Upper lobe of left lung (tissue), 6 donors: ENCODE results near the gene TSC22D1. TPM values are rescaled to one million over a fixed set of nuclear protein-coding genes. Genes with fewer than 3 reads are reported as not detected.
A peak's percentile ranks its signal among the peaks of the same experiment; 100 is the strongest.
"Not testable (repeated sequence)": the region's sequence is repeated elsewhere in the genome, so short reads cannot be mapped to it uniquely, and the experiment has no call there.

Experiments used
- ATAC-seq, 2 donors: fragments of 200-7000 bp; cut with Tn5 transposase; one replicate each; pipeline ENCODE4 v1.9.1; 2022; ENCODE audit warnings: mild to moderate bottlenecking in 2 of 2, moderate library complexity in 2 of 2; ENCODE audit not compliant: low FRiP score in 2 of 2
- DNase-seq, 2 donors: peaks; one replicate each; pipeline ENCODE4 v3.0.0-alpha.2; 2019 to 2020
- H3K27ac ChIP-seq, 4 donors: fragments of 200-600 bp; sonication (generic); one replicate each; pipeline ENCODE4 v1.5.1; 2016 to 2019
- H3K27me3 ChIP-seq, 4 donors: fragments of 200-600 bp; sonication (generic); one replicate each; pipeline ENCODE4 v1.5.1; 2017 to 2019
- H3K36me3 ChIP-seq, 4 donors: fragments of 200-600 bp; sonication (generic); one replicate each; pipeline ENCODE4 v1.5.1; 2016 to 2019
- H3K4me1 ChIP-seq, 4 donors: fragments of 200-600 bp; sonication (generic); one replicate each; pipeline ENCODE4 v1.5.1; 2018 to 2019
- H3K4me3 ChIP-seq, 4 donors: fragments of 200-600 bp; sonication (generic); one replicate each; pipeline ENCODE4 v1.5.1; 2017 to 2019; ENCODE audit warnings: mild to moderate bottlenecking in 2 of 4, moderate library complexity in 1 of 4
- H3K9me3 ChIP-seq, 4 donors: fragments of 200-600 bp; sonication (generic); one replicate each; pipeline ENCODE4 v1.5.1; 2018 to 2019
- EP300 ChIP-seq, 4 donors: sonication (generic); formaldehyde crosslinking; IDR thresholded peaks; one replicate each; pipeline ENCODE4 v1.5.1; 2017; ENCODE audit warnings: antibody characterized with exemption in 4 of 4, control low read depth in 2 of 4
- POLR2A ChIP-seq, 4 donors: fragments of 450-650 bp; IDR thresholded peaks; one replicate each; pipeline ENCODE4 v1.5.1; 2016 to 2017; ENCODE audit warnings: antibody characterized with exemption in 4 of 4, mild to moderate bottlenecking in 2 of 4
- POLR2AphosphoS5 ChIP-seq, 2 donors: sonication (generic); formaldehyde crosslinking; IDR thresholded peaks; one replicate each; pipeline ENCODE4 v1.5.1; 2017; ENCODE audit warnings: antibody characterized with exemption in 2 of 2
- WGBS, 2 donors: methylation state at CpG; one replicate each; pipeline ENCODE4 v1.1.5; 2017 to 2018; 5-methylcytosine and 5-hydroxymethylcytosine counted together
- total RNA-seq, 6 donors: library from RNA; depleted of rRNA in 4 of 6; stranded (reverse); fragments of >200 nt in 4 of 6; gene quantifications; one replicate each; pipeline versions ENCODE4 v1.1.0 to v1.2.1, GENCODE V29; 2016 to 2021
- TF ChIP-seq, protein P1 (sequence below), 6 experiments: fragments of 450-650 bp in 4 of 6; fragments of 200-600 bp in 2 of 6; sonication (generic) in 2 of 6; IDR thresholded peaks; one replicate each; pipeline ENCODE4 v1.5.1; 2016 to 2019; ENCODE audit warnings: antibody characterized with exemption in 6 of 6
- donor health status: DM: no; HTN: no; CAD: no; lungs with moderate emphysema.
- donor health status: DM: no; HTN: yes; CAD: no; lungs with severe emphysema.

Gene TSC22D1
- total RNA-seq, 6 donors from 2014 or later, result 66.0 to 158 (median 115) TPM

DNA sequence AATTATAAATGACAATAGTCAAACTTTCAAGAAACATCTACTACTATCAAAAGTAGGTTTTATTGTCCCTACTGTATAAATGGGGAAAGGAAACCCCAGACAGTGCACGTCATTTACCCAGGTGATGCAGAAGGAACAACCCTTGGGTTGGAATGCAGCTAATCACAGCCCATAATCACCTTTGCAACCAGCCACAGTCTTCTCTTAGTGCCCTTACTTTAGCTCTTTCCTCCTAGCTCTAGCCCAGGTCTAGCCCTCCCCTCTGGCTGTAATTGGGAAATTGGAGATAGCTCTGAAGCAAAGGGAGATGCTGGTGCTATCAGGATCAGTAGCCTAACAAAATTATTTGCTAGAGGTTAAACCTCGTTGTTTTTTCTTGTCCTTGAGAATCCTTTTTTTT, 25.5 kb upstream of the TSC22D1 start:
- WGBS, 2 donors, result 80 to 82% methylated on average over 2 of the region's 2 CpGs
- no peak for DNase-seq
- H3K4me1 ChIP-seq, result no peaks in the 10 kb centered on the region
- no peak for ATAC-seq
- no peaks in the 10 kb centered on the region for H3K9me3 ChIP-seq
- no peak overlapping the region for H3K27ac ChIP-seq
- TF ChIP-seq POLR2AphosphoS5 (IDR thresholded peaks at IDR 0.05), result no peak
- TF ChIP-seq EP300 (IDR thresholded peaks at IDR 0.05), result no peak
- TF ChIP-seq, protein P1, sequence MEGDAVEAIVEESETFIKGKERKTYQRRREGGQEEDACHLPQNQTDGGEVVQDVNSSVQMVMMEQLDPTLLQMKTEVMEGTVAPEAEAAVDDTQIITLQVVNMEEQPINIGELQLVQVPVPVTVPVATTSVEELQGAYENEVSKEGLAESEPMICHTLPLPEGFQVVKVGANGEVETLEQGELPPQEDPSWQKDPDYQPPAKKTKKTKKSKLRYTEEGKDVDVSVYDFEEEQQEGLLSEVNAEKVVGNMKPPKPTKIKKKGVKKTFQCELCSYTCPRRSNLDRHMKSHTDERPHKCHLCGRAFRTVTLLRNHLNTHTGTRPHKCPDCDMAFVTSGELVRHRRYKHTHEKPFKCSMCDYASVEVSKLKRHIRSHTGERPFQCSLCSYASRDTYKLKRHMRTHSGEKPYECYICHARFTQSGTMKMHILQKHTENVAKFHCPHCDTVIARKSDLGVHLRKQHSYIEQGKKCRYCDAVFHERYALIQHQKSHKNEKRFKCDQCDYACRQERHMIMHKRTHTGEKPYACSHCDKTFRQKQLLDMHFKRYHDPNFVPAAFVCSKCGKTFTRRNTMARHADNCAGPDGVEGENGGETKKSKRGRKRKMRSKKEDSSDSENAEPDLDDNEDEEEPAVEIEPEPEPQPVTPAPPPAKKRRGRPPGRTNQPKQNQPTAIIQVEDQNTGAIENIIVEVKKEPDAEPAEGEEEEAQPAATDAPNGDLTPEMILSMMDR (IDR thresholded peaks at IDR 0.05), result no peak
- TF ChIP-seq POLR2A (IDR thresholded peaks at IDR 0.05), result no peak
- no peak overlapping the region for H3K4me3 ChIP-seq
- no peaks in the 10 kb centered on the region for H3K27me3 ChIP-seq
- H3K36me3 ChIP-seq, result no peaks in the 10 kb centered on the region

DNA sequence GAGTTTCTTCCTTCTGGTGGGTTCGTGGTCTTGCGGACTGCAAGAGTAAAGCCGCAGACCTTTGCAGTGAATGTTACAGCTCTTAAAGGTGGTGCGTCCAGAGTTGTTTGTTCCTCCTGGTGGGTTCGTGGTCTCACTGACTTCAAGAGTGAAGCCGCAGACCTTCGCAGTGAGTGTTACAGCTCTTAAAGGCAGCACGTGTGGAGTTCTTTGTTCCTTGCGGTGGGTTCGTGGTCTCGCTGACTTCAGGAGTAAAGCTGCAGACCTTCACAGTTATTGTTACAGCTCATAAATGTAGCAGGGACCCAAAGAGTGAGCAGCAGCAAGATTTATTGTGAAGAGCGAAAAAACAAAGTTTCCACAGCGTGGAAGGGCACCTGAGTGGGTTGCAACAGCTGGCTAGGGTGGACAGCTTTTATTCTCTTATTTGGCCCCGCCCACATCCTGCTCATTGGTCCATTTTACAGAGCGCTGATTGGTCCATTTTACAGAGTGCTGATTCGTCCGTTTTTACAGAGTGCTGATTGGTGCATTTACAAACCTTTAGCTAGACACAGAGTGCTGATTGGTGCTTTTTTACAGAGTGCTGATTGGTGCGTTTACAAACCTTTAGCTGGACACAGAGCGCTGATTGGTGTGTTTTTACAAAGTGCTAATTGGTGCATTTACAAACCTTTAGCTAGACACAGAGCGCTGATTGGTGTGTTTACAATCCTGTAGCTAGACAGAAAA, 17.9 kb upstream of the TSC22D1 start:
- not testable (repeated sequence) for H3K4me3 ChIP-seq, H3K4me1 ChIP-seq, H3K9me3 ChIP-seq, DNase-seq, H3K27me3 ChIP-seq, H3K36me3 ChIP-seq, H3K27ac ChIP-seq, ATAC-seq
- 94 to 96% methylated on average over 20 of the region's 20 CpGs for WGBS, 2 donors

DNA sequence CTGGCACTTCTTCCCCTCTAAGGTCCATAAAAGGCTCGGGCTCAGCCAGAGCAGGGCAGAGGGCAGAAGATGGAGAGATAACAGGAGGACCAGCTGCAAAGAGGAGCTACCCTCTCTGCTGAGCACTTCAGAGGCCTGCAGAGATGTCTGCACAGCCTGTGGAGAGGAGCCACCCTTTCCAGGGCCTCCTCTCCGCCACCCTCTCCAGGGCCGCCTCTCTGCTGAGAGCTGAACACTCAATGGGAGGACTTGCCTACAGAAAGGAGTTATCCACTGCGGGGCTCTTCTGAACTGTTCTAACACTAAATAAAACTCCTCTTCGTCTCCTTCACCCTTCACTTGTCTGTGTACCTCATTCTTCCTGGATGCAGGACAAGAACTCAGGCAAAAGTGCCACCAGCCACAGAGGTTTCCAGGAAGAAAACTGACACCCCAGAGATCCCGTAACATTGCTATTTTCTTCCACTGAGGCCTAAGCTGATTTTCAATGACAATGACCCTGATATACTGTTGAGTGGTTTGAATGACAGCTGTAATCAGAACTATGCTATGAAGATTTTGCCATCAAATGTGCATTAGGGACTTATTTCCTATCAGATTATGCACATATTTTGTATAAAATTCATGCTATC, 16.2 kb upstream of the TSC22D1 start:
- no peak for DNase-seq
- WGBS, 2 donors, result 91 to 94% methylated on average over 6 of the region's 6 CpGs
- Histone ChIP-seq H3K27ac (no peak overlapping the region), H3K4me1 (no peaks in the 10 kb centered on the region), H3K9me3 (no peaks in the 10 kb centered on the region), H3K27me3 (no peaks in the 10 kb centered on the region), H3K36me3 (no peaks in the 10 kb centered on the region), H3K4me3 (no peak overlapping the region)
- TF ChIP-seq, protein P1 (IDR thresholded peaks at IDR 0.05), result no peak
- TF ChIP-seq POLR2A (IDR thresholded peaks at IDR 0.05) (no peak), POLR2AphosphoS5 (IDR thresholded peaks at IDR 0.05) (no peak), EP300 (IDR thresholded peaks at IDR 0.05) (no peak)
- no peak for ATAC-seq

DNA sequence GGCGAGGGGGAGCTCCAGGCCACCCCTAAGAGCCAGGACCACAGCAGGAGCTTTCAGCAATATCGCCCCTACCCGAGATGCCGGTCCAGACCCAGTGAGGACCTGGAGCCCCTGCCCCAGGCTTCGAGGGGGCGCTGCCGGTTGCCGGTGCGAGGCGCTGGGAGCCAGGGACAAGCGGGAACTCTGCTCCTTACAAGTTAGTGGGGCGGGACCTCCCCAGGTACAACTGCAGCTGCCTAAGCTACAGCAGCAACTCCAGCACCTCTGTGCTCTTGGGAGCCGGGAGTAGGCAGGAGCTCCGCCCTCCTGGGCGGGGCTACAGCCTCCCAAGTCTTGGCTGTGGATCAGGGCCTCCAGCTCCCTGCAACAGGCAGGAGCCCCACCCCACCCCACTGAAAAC, 15.2 kb upstream of the TSC22D1 start:
- H3K4me3 ChIP-seq, result no peak overlapping the region
- H3K36me3 ChIP-seq, result no peaks in the 10 kb centered on the region
- WGBS, 2 donors, result 93% methylated on average over 3 of the region's 15 CpGs; no CpG with 5 or more reads in 1 of the 2 donors
- TF ChIP-seq, protein P1 (IDR thresholded peaks at IDR 0.05), result no peak
- TF ChIP-seq POLR2AphosphoS5 (IDR thresholded peaks at IDR 0.05) (no peak), POLR2A (IDR thresholded peaks at IDR 0.05) (no peak), EP300 (IDR thresholded peaks at IDR 0.05) (no peak)
- H3K9me3 ChIP-seq, result no peaks in the 10 kb centered on the region
- DNase-seq (peak in 1 of 2 donors; percentile 70), ATAC-seq (peak in 1 of 2 donors; percentile 26)
- no peaks in the 10 kb centered on the region for H3K27me3 ChIP-seq
- H3K4me1 ChIP-seq, result no peaks in the 10 kb centered on the region
- H3K27ac ChIP-seq, result no peak overlapping the region

DNA sequence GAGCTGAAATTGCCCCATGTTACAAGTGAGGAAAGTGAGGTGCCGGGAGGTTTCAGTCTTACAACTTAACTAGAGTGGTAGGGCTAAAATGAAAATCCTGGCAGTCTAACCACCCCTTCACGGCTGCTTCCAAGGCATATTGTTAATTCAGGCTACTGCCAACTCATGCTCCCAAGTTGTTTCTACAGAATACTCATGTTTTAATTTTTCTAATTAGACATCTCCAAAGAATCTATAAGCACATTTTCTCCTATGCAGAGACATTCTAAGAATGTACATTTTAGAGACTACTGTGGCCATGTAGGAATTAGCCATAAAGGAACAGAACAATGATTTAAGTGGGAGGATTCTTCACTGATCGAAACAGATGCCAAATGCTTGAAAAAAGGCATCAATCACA, 7.0 kb upstream of the TSC22D1 start:
- no peaks in the 10 kb centered on the region for H3K27me3 ChIP-seq
- 84 to 87% methylated on average over 3 of the region's 3 CpGs for WGBS, 2 donors
- DNase-seq (no peak), ATAC-seq (no peak)
- no peaks in the 10 kb centered on the region for H3K36me3 ChIP-seq
- H3K27ac ChIP-seq, result no peak overlapping the region
- peaks cover 3 to 4% (median 4%) of the 10 kb centered on the region in 4 donors for H3K4me1 ChIP-seq
- H3K9me3 ChIP-seq, result no peaks in the 10 kb centered on the region
- H3K4me3 ChIP-seq, result no peak overlapping the region
- TF ChIP-seq, protein P1 (IDR thresholded peaks at IDR 0.05), result no peak
- TF ChIP-seq POLR2A (IDR thresholded peaks at IDR 0.05) (no peak), POLR2AphosphoS5 (IDR thresholded peaks at IDR 0.05) (no peak), EP300 (IDR thresholded peaks at IDR 0.05) (no peak)
